DND-41 (cell line): ENCODE measurements around the gene TSPAN2.

ENCODE experiments used
- ATAC-seq: fragments of 200-7000 bp; cut with Tn5 transposase; 3 replicates; pipeline ENCODE4 v1.9.1; 2021; ENCODE audit warnings: low read depth; ENCODE audit not compliant: insufficient read depth
- DNase-seq: peaks from one replicate; pipeline ENCODE4 v3.0.0-alpha.2; 2020
- H2AFZ ChIP-seq: 2 replicates; pipeline ENCODE4 v1.6.0; 2012; ENCODE audit warnings: low read depth, low read length
- H3K27ac ChIP-seq: 2 replicates; pipeline ENCODE4 v1.5.1; 2012; ENCODE audit warnings: low read length, inconsistent platforms
- H3K27me3 ChIP-seq: fragments of 200-600 bp; sonication (generic); 2 replicates; pipeline ENCODE4 v1.6.0; 2012; ENCODE audit warnings: low read length, mild to moderate bottlenecking, inconsistent platforms; ENCODE audit not compliant: insufficient read depth, poor library complexity
- H3K36me3 ChIP-seq: 2 replicates; pipeline ENCODE4 v1.5.1; 2012; ENCODE audit warnings: low read length, inconsistent platforms; ENCODE audit not compliant: insufficient read depth
- H3K4me1 ChIP-seq: 2 replicates; pipeline ENCODE4 v1.5.1; 2012; ENCODE audit warnings: mild to moderate bottlenecking, low read length; ENCODE audit not compliant: insufficient read depth
- H3K4me2 ChIP-seq: 2 replicates; pipeline ENCODE4 v1.6.0; 2012; ENCODE audit warnings: mild to moderate bottlenecking, moderate library complexity, low read length, inconsistent platforms; ENCODE audit not compliant: insufficient read depth
- H3K4me3 ChIP-seq, 2 experiments: fragments of 200-600 bp in 1 of 2; shearing (Covaris generic) in 1 of 2; 2 replicates each; pipeline ENCODE4 v1.5.1; 2012 to 2016; ENCODE audit warnings: inconsistent platforms in 2 of 2, low read length in 2 of 2, mild to moderate bottlenecking in 2 of 2, low read depth in 1 of 2, moderate library complexity in 1 of 2
- H3K79me2 ChIP-seq: 2 replicates; pipeline ENCODE4 v1.6.0; 2012; ENCODE audit warnings: low read length, inconsistent platforms; ENCODE audit not compliant: insufficient read depth
- H3K9ac ChIP-seq: 2 replicates; pipeline ENCODE4 v1.6.0; 2012; ENCODE audit warnings: low read depth, mild to moderate bottlenecking, inconsistent platforms, low read length, moderate library complexity
- H3K9me3 ChIP-seq: 2 replicates; pipeline ENCODE4 v1.5.1; 2012; ENCODE audit warnings: low read length, moderate library complexity, mild to moderate bottlenecking, inconsistent platforms; ENCODE audit not compliant: insufficient read depth, severe bottlenecking
- H4K20me1 ChIP-seq: 2 replicates; pipeline ENCODE4 v1.6.0; 2012; ENCODE audit warnings: low read length; ENCODE audit not compliant: insufficient read depth
- CTCF ChIP-seq: IDR thresholded peaks from 2 replicates; pipeline ENCODE4 v1.5.1; 2012; ENCODE audit warnings: borderline replicate concordance, low read length, moderate library complexity, mild to moderate bottlenecking; ENCODE audit not compliant: poor library complexity, severe bottlenecking; ENCODE audit errors: extremely low read depth
- EZH2 ChIP-seq: IDR thresholded peaks from 3 replicates; pipeline ENCODE4 v1.6.1; 2012; ENCODE audit warnings: borderline replicate concordance, low read depth, mild to moderate bottlenecking, moderate library complexity, low read length, inconsistent platforms; ENCODE audit not compliant: severe bottlenecking

Gene TSPAN2

GRCh38 chr1:115082949-115083348 is 6.4 kb downstream of the TSPAN2 start:
- Histone ChIP-seq H3K4me1 (no peaks in the 10 kb centered on the region), H3K4me3 (no peak overlapping the region), H3K27ac (no peak overlapping the region), H3K9ac (no peak overlapping the region), H3K4me2 (no peak overlapping the region), H3K9me3 (no peaks in the 10 kb centered on the region), H3K36me3 (no peaks in the 10 kb centered on the region), H3K79me2 (no peaks in the 10 kb centered on the region), H2AFZ (no peak overlapping the region), H3K27me3 (peaks cover 4% of the 10 kb centered on the region), H4K20me1 (no peaks in the 10 kb centered on the region)
- DNase-seq (no peak), ATAC-seq (no peak)
- TF ChIP-seq EZH2 (no peak), CTCF (no peak)

GRCh38 chr1:115078708-115079107 is 10.6 kb downstream of the TSPAN2 start:
- no peak overlapping the region for H2AFZ ChIP-seq
- TF ChIP-seq EZH2: no peak
- TF ChIP-seq CTCF: no peak
- DNase-seq: no peak
- H3K9me3 ChIP-seq: no peaks in the 10 kb centered on the region
- H3K4me3 ChIP-seq: no peak overlapping the region
- H3K27me3 ChIP-seq: peaks cover 21% of the 10 kb centered on the region
- ATAC-seq: no peak
- no peak overlapping the region for H3K4me2 ChIP-seq
- no peaks in the 10 kb centered on the region for H3K4me1 ChIP-seq
- H3K27ac ChIP-seq: no peak overlapping the region
- no peak overlapping the region for H3K9ac ChIP-seq
- no peaks in the 10 kb centered on the region for H3K36me3 ChIP-seq
- H3K79me2 ChIP-seq: no peaks in the 10 kb centered on the region
- H4K20me1 ChIP-seq: no peaks in the 10 kb centered on the region

GRCh38 chr1:115077984-115078330 is 11.3 kb downstream of the TSPAN2 start:
- no peaks in the 10 kb centered on the region for H3K79me2 ChIP-seq
- no peak for TF ChIP-seq EZH2
- no peak for TF ChIP-seq CTCF
- H3K9ac ChIP-seq: no peak overlapping the region
- ATAC-seq (no peak), DNase-seq (no peak)
- no peaks in the 10 kb centered on the region for H3K9me3 ChIP-seq
- no peak overlapping the region for H3K4me3 ChIP-seq
- peaks cover 21% of the 10 kb centered on the region for H3K27me3 ChIP-seq
- H3K36me3 ChIP-seq: no peaks in the 10 kb centered on the region
- H3K4me1 ChIP-seq: no peaks in the 10 kb centered on the region
- H3K27ac ChIP-seq: no peak overlapping the region
- no peaks in the 10 kb centered on the region for H4K20me1 ChIP-seq
- no peak overlapping the region for H3K4me2 ChIP-seq
- H2AFZ ChIP-seq: no peak overlapping the region
